GM18909 (cell line): ENCODE results near the gene TGFBR2.
"Not testable (repeated sequence)": the region's sequence is repeated elsewhere in the genome, so short reads cannot be mapped to it uniquely, and the experiment has no call there.

Source experiments
- ATAC-seq: cut with Tn5 transposase; IDR thresholded peaks from one replicate; pipeline ENCODE4 v1.9.1; 2021; ENCODE audit warnings: mild to moderate bottlenecking; ENCODE audit not compliant: unreplicated experiment, poor library complexity

Gene TGFBR2

DNA sequence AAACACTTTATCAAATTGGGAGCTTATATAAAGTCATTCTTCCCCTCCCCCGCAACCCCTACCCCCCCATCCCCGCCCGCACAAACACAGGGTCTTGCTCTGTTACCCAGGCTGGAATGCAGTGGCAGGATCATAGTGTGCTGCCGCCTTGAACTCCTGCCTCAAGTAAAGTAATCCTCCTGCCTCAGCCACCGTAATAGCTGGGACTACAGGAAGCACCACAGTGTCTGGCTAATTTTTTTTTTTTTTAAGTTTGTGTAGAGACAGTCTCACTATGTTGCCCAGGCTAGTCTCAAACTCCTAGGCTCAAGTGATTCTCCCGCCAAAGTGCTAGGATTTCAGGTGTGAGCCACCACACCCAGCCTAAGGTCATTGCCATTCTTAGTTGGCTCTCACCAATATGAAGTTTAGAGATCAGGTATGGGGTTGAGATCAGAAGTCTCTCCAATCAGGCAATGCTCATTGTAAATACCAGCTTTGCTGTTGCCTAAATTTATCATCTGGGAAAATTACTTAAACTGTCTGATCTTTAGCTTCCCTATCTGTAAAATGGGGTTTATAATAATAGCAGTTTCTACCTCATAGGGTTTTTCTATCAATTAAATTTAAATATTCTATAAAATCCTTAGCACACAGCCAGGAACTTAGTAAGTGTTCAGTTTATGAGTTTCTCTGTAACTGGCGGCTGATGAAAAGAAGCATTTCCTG, 60.3 kb downstream of the TGFBR2 start:
- ATAC-seq, result no peak

DNA sequence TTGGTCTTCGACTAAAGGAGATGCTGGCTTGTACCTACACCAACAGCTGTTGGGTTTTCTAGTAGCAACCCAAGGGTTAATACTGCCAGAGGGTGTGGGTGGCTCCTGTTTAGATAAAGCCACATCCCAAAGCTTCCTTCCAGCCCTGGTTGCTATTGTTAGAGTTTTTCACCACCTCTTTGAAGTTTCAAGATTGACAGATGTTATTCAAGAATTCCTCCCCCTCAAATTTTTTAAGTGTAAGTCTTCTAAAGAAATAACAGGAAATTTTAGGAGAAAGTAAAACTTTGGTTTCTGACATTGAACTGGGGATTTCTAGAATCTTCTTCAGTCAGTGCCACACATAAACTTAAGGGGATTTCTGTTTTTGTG, 60.9 kb downstream of the TGFBR2 start:
- no peak for ATAC-seq

DNA sequence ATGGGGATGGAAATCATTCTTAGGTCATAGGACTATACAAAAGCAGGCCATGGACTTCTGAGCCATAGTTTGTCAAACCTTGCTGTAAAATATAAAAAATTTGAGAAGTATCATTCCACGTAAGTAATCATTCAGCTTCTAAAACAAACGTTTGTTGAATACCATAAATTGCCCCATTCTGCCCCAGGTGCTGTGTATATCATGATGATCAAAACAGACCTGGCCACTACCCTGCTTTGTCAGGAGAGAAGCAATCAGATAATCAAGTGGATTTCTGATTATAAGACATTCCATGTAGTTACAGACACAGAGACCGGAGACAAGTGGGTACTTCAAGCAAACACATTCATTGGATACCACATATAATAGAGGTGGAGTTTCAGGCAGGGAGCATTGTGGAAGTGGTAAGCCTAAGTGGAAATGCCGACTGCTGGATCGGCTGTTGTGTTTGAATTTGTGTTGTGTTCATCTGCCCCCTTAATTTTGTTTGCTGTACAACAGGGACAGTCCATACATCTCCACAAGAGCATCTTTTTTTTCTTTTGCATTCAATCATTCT, 61.7 kb downstream of the TGFBR2 start:
- ATAC-seq, result no peak

DNA sequence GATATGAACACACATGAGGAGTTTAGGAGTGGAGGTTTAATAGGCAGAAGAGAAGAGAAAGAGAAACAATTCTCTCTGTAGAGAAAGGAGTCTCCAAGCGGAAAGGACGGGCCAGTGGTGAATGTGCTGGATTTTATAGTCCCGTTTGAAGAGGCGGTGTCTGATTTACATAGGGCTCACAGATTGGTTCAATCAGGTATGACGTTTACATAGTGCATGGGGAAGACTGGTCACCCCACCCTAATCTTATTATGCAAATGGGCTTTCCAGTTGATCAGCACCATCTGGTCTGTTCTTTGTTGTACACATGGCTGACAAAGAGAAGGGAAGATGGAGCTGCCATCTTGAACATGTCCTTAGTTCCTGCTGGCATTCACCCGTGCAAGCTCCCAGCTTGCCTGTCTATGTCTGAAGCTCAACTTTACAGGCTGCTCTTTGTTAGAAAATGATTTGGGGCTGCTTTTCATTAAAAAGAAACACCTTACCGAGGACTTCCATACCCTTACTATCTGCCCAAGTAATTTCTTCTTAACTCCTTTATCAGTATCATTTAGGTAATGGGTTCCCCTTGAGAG, 63.0 kb downstream of the TGFBR2 start:
- not testable (repeated sequence) for ATAC-seq

DNA sequence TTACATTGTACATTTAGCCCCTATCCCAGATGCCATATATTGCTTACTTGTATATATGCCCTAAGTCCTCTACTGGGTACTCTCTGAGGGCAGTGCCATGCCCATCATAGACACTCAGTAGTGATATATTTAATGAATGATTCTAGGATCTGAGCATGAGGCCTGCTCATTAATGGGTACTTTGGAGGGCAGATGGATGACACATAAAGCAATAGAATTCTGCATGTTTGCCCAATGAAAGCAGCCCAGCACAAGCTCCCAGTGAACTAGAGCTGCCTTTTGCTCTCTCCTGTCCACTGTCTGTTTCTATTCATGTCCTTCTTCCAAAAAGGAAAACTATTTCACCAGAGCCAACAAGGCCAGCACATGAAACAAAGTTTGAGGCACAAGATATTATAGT, 63.9 kb downstream of the TGFBR2 start:
- no peak for ATAC-seq

DNA sequence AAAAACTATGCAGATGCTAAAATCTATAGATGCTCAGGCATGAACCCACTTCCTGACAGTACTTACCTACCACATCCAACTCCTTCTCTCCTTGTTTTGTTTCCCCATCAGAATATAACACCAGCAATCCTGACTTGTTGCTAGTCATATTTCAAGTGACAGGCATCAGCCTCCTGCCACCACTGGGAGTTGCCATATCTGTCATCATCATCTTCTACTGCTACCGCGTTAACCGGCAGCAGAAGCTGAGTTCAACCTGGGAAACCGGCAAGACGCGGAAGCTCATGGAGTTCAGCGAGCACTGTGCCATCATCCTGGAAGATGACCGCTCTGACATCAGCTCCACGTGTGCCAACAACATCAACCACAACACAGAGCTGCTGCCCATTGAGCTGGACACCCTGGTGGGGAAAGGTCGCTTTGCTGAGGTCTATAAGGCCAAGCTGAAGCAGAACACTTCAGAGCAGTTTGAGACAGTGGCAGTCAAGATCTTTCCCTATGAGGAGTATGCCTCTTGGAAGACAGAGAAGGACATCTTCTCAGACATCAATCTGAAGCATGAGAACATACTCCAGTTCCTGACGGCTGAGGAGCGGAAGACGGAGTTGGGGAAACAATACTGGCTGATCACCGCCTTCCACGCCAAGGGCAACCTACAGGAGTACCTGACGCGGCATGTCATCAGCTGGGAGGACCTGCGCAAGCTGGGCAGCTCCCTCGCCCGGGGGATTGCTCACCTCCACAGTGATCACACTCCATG, 65.3 kb downstream of the TGFBR2 start:
- ATAC-seq, result no peak

DNA sequence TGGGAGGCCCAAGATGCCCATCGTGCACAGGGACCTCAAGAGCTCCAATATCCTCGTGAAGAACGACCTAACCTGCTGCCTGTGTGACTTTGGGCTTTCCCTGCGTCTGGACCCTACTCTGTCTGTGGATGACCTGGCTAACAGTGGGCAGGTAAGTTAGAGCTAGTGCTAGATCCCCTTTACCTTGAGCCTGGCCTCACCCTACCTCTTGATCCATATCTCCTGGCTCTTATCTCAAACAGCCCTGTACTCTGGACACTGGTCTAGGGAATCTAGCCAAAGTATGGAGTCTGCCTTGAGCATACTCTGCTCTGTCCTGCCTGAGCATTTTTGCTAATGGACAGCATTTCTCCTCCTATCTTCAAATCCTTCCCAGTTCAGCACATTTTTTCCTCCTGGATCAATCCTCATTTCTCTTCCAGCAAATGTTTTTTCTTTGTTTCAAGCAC, 65.9 kb downstream of the TGFBR2 start:
- ATAC-seq, result no peak

DNA sequence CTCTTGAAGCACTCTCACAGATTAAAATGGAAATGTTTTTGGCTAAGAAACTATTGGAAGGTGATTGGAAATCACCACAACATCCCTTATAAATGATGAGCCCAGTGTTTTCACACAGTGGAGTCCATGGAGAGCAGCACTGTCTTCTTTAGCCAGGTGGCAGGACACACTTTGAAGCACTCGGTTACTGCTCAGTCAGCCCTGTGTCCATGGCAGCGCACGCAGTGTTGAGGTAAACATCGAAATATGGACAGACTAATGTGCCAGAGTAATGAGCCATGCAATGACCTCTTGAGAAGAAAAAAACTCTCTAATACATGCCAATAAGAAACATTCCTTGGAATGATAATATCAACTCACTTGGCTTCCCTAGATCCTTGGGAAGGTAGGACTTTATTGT, 66.6 kb downstream of the TGFBR2 start:
- no peak for ATAC-seq

DNA sequence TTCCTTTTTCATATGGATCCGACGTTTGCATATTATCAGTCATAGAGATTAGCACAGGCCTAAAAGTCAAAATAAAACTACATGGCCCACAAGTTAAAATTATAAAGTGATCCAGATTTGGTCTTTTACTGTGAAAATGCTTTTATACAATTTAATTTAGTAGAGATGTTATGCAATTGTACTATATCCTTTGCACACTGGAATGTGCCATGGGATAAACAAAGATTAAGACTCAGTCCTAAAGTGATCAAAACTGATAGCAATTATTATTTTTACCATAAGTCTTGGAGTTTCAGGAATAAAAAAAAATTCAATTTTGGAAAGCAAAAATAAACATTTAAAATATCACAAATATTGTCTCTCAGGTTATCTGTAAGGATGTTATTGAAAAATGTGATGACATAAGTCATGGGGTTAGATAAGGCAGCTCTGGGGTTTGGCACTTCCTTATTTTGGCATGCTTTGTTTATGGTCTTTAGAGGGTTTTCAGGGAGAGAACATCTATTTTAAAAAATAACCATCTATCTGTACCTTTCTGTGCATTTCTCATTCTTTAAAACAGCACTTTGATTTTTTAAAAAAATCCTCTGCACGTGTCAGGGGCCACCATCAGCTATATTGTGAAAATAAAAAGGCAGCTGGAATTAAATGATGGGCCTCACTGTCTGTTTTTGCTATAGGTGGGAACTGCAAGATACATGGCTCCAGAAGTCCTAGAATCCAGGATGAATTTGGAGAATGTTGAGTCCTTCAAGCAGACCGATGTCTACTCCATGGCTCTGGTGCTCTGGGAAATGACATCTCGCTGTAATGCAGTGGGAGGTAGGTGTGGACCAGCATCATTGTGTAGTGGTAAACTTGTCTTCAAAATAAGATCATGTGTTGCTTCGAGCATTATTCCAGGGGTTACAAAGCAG, 67.3 kb downstream of the TGFBR2 start:
- no peak for ATAC-seq

DNA sequence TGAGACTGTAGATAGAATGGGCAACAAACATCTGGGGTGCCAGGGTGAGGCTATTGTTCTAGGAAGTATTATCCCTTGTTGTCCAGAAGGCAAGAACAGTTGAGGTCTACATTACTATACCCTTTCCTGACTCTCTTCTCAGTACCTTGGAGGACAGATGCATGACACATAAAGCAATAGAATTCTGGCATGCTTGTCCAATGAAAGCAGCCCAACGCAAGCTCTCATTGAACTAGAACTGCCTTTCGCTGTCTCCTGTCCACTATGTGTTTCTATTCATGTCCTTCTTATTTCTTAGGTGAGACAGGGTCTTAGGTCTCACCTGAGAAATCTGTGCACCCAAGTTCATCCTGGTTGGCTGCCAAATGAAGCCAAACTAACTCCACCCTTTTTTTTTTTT, 68.6 kb downstream of the TGFBR2 start:
- ATAC-seq, result no peak

DNA sequence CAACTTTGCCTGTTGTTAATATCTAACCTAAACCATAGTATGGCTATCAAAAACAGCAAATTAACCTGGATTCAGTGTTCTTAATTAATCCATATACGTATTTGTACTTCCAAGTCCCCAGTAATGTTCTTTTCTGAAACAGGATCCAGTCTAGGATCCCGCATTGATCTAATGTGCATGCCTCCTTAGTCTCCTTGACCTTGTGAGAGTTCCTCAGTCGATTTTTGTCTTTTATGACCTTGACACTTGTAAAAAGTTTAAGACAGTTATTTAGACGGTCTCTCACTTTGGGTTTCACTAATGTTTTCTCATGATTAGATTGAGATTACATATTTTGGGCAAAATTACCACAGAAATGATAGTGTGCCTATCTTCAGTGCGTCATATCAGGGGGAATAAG, 69.4 kb downstream of the TGFBR2 start:
- ATAC-seq, result no peak

DNA sequence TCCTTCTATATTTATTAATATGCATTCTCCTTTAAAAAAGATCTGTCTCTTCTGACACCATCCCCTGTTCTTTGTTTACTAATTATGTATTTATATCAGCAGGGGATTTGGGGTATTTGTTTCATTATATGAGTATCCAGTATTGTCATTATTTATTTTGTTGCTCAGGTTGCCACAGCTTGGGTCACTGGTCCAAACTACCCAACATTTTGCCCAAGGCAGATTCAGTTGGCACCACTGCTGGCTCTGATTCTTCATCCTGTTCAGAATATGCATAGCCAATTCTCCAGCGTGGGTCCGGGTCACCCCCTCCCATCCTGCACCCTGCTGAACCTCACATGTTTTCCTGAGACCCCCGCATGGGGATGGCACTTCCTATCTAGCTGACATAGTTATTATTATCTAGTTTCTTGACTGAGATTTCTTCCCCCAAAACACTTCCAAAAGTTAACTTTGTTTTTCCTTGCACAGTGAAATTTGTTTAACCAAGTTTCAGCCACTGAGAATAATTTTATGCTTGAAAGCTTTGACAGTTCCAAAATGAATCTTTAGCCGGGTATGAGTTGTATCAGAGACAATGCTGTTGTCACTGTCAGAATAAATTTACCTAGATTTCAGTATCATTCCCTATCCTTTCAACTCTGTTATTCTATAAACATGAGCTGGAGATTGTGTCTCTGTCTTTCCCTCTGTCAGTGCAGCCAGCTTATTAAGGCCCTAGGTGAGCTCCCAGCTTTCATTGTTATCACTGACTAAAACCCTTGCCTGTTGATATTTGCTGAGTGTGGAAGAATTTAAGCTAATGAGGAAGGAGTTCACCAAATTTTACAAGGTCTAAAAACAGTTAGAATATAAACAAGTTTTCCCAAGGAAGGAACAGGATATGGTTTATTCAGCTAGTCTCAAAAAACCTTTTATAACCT, 70.3 kb downstream of the TGFBR2 start:
- no peak for ATAC-seq

DNA sequence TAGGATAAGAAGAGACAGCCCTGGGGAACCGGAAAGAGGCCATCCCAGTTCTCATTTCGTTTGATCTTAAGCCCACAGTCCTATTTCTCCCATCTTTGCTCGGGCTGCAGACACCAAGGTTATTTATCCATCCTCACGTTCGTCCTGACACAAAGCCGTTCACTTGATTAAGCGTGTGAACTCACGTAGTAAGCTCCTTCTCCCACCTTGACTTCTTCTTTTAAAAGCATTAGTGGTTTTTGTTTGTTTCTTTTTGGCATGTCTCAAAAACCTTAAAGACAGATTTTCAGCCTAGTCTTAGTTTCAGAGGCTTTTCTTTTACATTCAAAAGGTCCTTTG, 70.9 kb downstream of the TGFBR2 start:
- no peak for ATAC-seq

DNA sequence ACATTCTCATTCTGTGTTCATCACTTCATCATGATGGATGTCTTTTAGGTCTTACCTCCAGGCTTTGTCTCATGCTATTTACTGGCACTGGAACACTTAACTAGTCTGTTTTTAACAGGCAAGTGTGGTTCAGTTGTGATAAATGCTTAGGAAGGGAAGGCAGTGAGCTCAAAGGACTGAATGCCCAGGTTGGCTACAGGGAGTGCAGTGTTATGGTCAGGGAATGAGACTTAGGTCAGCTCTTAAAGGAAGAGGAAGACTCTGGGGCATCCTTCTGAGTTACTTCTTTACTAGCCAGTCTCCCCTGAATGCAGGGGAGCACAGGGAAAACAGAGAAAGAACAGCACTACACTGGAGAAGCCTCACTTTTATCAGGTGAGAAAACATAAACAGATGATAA, 72.6 kb downstream of the TGFBR2 start:
- no peak for ATAC-seq

DNA sequence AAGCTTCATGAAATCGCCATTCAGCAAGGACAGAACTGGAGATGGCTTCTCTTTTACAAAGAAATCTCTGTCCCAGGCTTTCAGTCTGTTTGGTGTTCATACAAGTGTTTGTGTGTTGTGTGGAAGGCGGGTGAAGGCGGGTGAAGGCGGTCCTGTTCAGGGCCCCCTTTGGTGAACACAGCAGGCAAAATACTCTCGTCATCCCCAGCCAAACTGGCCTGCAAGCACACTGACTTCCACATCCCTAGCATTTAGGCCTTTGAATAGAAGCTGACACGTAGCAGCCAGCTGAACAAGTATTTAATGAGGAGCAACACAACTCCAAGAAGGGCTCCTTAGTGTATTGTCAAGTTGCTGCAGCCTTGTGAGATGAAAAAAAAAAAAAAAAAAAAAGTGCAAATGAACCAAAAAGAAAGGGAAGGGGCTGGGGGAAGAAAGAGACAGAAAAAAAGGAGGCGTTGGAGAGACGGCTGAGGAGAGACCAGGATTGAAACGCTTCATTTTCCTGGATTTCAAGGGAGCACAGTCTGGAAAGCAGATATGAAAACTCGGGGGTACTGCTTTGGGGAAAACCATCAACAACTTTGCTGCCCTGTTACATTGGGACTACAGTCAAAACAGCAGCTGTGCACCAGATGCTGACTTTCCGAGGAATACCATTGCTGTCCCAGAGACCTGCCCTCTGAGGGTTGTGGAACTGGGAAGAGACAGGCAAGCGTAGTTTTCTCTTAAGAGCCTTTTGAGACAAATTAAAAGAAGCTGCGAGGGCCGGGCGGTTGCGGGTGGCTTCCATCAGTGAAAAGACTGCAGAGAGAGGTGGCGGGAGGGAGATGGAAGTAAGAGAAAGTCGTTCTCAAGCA, 74.6 kb downstream of the TGFBR2 start:
- no peak for ATAC-seq

DNA sequence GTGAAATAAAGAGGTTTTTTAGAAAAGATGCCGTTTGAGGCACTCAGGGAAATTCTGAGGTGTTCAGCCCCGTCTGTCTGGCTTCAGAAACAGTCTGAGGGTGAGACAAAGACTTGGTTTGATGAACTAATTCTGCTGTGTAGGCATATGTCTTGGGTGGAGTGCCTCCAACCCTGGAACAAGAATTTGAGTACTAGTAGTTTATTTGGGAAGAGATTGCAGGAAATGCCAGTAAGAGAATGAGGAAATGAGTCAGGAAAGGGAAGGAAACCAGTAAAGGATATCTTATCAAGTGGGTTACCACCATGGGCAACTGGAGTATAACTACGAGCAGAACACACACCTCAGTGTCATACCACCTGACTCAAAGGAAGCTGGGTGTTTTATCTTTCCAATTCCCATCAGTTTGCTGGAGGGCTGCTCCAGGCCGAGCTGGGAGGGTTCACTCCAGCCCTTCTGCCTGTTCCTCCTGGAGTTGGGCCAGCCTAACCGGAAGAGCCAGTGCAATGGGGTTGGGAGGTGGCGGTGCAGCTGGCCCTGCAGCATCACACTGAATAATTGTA, 75.3 kb downstream of the TGFBR2 start:
- ATAC-seq, result no peak

DNA sequence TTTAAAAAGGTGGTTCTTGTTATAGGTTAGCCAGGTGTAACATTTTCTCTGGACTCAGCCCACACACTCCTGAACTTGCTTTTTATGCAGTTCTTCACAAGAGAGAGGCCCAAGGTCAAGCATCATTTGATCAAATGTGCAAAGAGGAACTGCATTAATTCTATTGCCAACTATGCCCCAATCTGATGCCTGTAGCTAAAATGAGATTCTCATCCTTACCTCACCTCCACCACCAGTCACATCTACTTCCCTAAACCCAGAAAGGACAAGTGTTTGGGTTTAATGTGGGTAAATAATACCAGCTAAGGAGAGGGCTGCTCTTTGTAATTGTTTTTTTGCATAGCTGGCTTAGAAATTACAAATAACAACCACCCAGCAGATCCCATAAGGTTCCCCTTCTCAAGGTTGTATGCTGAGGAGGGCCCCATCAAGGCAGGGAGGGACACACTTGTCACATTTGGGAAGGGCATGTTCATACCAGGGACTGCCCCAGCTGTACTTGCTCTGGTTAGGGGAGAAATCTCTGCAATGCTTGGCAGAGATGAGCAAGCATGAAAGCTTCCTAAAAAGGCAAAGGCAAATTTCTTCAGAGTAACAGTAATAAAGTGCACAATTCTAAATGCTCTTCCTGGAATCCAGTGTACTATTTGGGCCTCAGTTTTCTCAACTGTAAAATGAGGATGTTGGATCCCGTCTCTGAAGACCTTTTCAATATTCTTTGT, 76.2 kb downstream of the TGFBR2 start:
- ATAC-seq, result no peak

DNA sequence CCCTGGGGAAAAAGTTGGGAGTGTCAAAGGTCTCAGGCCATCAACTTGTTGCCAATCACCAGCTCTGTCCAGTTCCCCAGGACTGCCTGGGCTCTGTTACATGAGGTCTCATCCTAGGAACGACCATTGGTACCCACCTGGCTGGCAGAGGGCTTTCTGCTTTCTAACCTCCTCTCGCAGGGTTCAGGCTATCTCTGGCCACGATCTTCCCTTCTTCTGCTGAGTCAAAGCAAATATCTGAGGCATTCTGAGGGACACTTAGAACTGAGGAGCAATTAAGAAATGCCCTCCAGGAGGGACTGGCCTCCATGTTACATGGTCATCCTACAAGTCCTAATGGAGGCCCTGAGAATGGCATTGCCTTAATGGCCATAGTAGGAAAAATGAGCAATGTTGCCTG, 77.4 kb downstream of the TGFBR2 start:
- no peak for ATAC-seq
